GM12878 (cell line): ENCODE results near the gene BRINP2. TPM values are rescaled to one million over a fixed set of nuclear protein-coding genes. Genes with fewer than 3 reads are reported as not detected.

Source experiments
- CREB1 ChIP-seq: IDR thresholded peaks from 2 replicates; pipeline ENCODE4 v1.6.1; 2012; ENCODE audit warnings: low read depth, mild to moderate bottlenecking, inconsistent platforms
- DPF2 ChIP-seq: fragments of 450-650 bp; IDR thresholded peaks from 2 replicates; pipeline ENCODE4 v1.6.1; 2017; ENCODE audit warnings: mild to moderate bottlenecking
- ETV6 ChIP-seq, 2 experiments: fragments of 450-650 bp in 1 of 2; IDR thresholded peaks in 1 of 2; conservative IDR thresholded peaks in 1 of 2; 2 replicates each; pipeline ENCODE4 v1.6.1; 2014; ENCODE audit warnings: antibody characterized with exemption in 1 of 2, borderline replicate concordance in 1 of 2, low read depth in 1 of 2, mild to moderate bottlenecking in 1 of 2, moderate library complexity in 1 of 2
- HDAC6 ChIP-seq: fragments of 200-600 bp; sonication (generic); IDR thresholded peaks from one replicate; pipeline ENCODE4 v1.8.0; 2017; ENCODE audit warnings: antibody characterized with exemption; ENCODE audit not compliant: unreplicated experiment
- NR2C2 ChIP-seq: IDR thresholded peaks from 2 replicates; pipeline ENCODE4 v1.6.1; 2011; ENCODE audit warnings: borderline replicate concordance, low read depth; ENCODE audit not compliant: control insufficient read depth, insufficient read length
- SKIL ChIP-seq: fragments of 450-650 bp; IDR thresholded peaks from 2 replicates; pipeline ENCODE4 v1.6.1; 2017; ENCODE audit warnings: mild to moderate bottlenecking, low read depth, inconsistent platforms; ENCODE audit not compliant: poor library complexity, severe bottlenecking
- SMARCA5 ChIP-seq: fragments of 450-650 bp; IDR thresholded peaks from 2 replicates; pipeline ENCODE4 v1.6.1; 2017; ENCODE audit warnings: mild to moderate bottlenecking
- WRNIP1 ChIP-seq: IDR thresholded peaks from 2 replicates; pipeline ENCODE4 v1.6.1; 2011; ENCODE audit warnings: low read depth, low read length, improper control_type of control experiment, borderline replicate concordance
- ZNF687 ChIP-seq: fragments of 450-650 bp; IDR thresholded peaks from 2 replicates; pipeline ENCODE4 v1.6.1; 2017; ENCODE audit warnings: mild to moderate bottlenecking, moderate library complexity
- ZZZ3 ChIP-seq: IDR thresholded peaks from 2 replicates; pipeline ENCODE4 v1.6.1; 2011; ENCODE audit warnings: low read depth; ENCODE audit not compliant: control insufficient read depth, insufficient read length
- polyA plus RNA-seq, 11 experiments: library from polyadenylated mRNA; depleted of rRNA in 4 of 11; unstranded in 6 of 11; stranded (reverse) in 5 of 11; fragments of >200 nt; fragmentation: Nextera tagmentation in 4 of 11; fragmentation: Illumina TruSeq in 1 of 11; extraction: Ambion mirVana in 4 of 11; extraction: Trizol in 1 of 11; gene quantifications; 1 replicate in 1 of 11; 2 replicates in 10 of 11; pipeline versions ENCODE4 v1.2.1 to v1.2.3, GENCODE V29; 2011 to 2016; ENCODE audit warnings: inconsistent platforms in 2 of 11, missing spikeins in 2 of 11, low read depth in 1 of 11
- total RNA-seq, 4 experiments: library from RNA; depleted of rRNA in 3 of 4; stranded (reverse); fragments of >200 nt in 3 of 4; fragmentation: Illumina TruSeq in 1 of 4; extraction: Trizol in 1 of 4; gene quantifications; 2 replicates each; pipeline versions ENCODE4 v1.2.1 to v1.2.3, GENCODE V29; 2013 to 2021
- TF ChIP-seq, protein P1 (sequence below): fragments of 450-650 bp; IDR thresholded peaks from 2 replicates; pipeline ENCODE4 v1.6.1; 2014; ENCODE audit warnings: mild to moderate bottlenecking

Gene BRINP2
- total and polyA plus RNA-seq, 10 of the 15 experiments (the other 5 are each of a cell fraction or from before 2014, with no cell fraction given): 0.03 TPM; not detected in 9

DNA sequence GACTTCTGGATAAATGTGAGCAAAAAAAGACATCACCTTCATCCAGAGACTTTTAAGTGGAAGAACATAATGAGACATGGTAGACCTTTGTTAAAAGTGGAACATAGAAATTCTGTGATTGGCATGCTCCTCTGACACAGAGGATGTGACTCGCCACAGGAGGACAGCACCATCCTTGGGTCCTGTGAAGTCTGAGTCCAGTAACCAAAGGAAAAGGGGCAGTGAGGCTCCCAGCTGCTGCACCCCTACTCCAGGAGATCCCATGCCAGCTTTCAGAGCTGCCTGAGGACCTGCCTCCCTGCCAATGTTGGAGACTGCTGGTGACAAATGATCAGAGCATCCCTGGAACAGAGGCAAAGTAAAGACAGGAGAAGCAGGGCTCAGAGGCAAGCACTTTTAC lies 136.2 kb downstream of the BRINP2 start (continued):
- TF ChIP-seq ZNF687 (no peak), ETV6 (conservative IDR thresholded peaks at IDR 0.05 in 1 of 2, IDR thresholded peaks at IDR 0.05 in 1 of 2; ENCODE audit: borderline replicate concordance in 1 of 2, low read depth in 1 of 2) (no peak), SKIL (no peak), NR2C2 (no peak), CREB1 (no peak), HDAC6 (no peak), WRNIP1 (no peak), DPF2 (no peak), ZZZ3 (no peak), SMARCA5 (no peak)
- TF ChIP-seq, protein P1, sequence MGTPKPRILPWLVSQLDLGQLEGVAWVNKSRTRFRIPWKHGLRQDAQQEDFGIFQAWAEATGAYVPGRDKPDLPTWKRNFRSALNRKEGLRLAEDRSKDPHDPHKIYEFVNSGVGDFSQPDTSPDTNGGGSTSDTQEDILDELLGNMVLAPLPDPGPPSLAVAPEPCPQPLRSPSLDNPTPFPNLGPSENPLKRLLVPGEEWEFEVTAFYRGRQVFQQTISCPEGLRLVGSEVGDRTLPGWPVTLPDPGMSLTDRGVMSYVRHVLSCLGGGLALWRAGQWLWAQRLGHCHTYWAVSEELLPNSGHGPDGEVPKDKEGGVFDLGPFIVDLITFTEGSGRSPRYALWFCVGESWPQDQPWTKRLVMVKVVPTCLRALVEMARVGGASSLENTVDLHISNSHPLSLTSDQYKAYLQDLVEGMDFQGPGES: no peak
